ENCODE results near the gene TOMT.
"Not testable (repeated sequence)": the region's sequence is repeated elsewhere in the genome, so short reads cannot be mapped to it uniquely, and the experiment has no call there.

TOMT gene

GRCh38 chr11:72142543-72142942 is 36.8 kb downstream of the TOMT start:
- H3K4me1 ChIP-seq (ENCODE audit: control insufficient read depth, insufficient read depth, low read length, poor library complexity, severe bottlenecking); H3K9me3 ChIP-seq (ENCODE audit: control insufficient read depth, low read length); H3K27ac ChIP-seq (ENCODE audit: low read depth, low read length, severe bottlenecking); H3K4me3 ChIP-seq (ENCODE audit: extremely low read depth, insufficient read depth, low read length, poor library complexity, severe bottlenecking); H3K36me3 ChIP-seq (ENCODE audit: control insufficient read depth, insufficient read depth, low read length): not testable (repeated sequence)
- WGBS, 2 experiments (ENCODE audit: insufficient coverage in 2 of 2): no CpG with 5 or more reads among the region's 1 CpG

GRCh38 chr11:72144807-72145565 is 39.3 kb downstream of the TOMT start:
- Histone ChIP-seq H3K4me1 (ENCODE audit: control insufficient read depth, insufficient read depth, low read length, poor library complexity, severe bottlenecking) (no peaks in the 10 kb centered on the region), H3K4me3 (ENCODE audit: extremely low read depth, insufficient read depth, low read length, poor library complexity, severe bottlenecking) (no peak overlapping the region), H3K9me3 (ENCODE audit: control insufficient read depth, low read length) (no peaks in the 10 kb centered on the region), H3K27ac (ENCODE audit: low read depth, low read length, severe bottlenecking) (no peak overlapping the region), H3K36me3 (ENCODE audit: control insufficient read depth, insufficient read depth, low read length) (no peaks in the 10 kb centered on the region)
- 95 to 96% methylated on average over 4 of the region's 4 CpGs for WGBS, 2 experiments (ENCODE audit: insufficient coverage in 2 of 2)

- Histone ChIP-seq H3K27ac (ENCODE audit: low read depth, low read length, severe bottlenecking) (no peak overlapping the region), H3K4me1 (ENCODE audit: control insufficient read depth, insufficient read depth, low read length, poor library complexity, severe bottlenecking) (no peaks in the 10 kb centered on the region), H3K4me3 (ENCODE audit: extremely low read depth, insufficient read depth, low read length, poor library complexity, severe bottlenecking) (no peak overlapping the region), H3K9me3 (ENCODE audit: control insufficient read depth, low read length) (peaks cover 3% of the 10 kb centered on the region), H3K36me3 (ENCODE audit: control insufficient read depth, insufficient read depth, low read length) (no peaks in the 10 kb centered on the region)
- 50 to 80% methylated on average over 1 to 2 of the region's 2 CpGs for WGBS, 2 experiments (ENCODE audit: insufficient coverage in 2 of 2)
Measured at GRCh38 chr11:72146625-72147024, 40.9 kb downstream of the TOMT start.

GRCh38 chr11:72150882-72151281 is 45.2 kb downstream of the TOMT start:
- WGBS, 2 experiments (ENCODE audit: insufficient coverage in 2 of 2): 81 to 85% methylated on average over 3 to 4 of the region's 4 CpGs
- Histone ChIP-seq H3K4me3 (ENCODE audit: extremely low read depth, insufficient read depth, low read length, poor library complexity, severe bottlenecking) (no peak overlapping the region), H3K36me3 (ENCODE audit: control insufficient read depth, insufficient read depth, low read length) (no peaks in the 10 kb centered on the region), H3K27ac (ENCODE audit: low read depth, low read length, severe bottlenecking) (no peak overlapping the region), H3K9me3 (ENCODE audit: control insufficient read depth, low read length) (peaks cover 3% of the 10 kb centered on the region), H3K4me1 (ENCODE audit: control insufficient read depth, insufficient read depth, low read length, poor library complexity, severe bottlenecking) (no peaks in the 10 kb centered on the region)

- not testable (repeated sequence) for H3K4me3 ChIP-seq (ENCODE audit: extremely low read depth, insufficient read depth, low read length, poor library complexity, severe bottlenecking); H3K4me1 ChIP-seq (ENCODE audit: control insufficient read depth, insufficient read depth, low read length, poor library complexity, severe bottlenecking); H3K36me3 ChIP-seq (ENCODE audit: control insufficient read depth, insufficient read depth, low read length); H3K9me3 ChIP-seq (ENCODE audit: control insufficient read depth, low read length); H3K27ac ChIP-seq (ENCODE audit: low read depth, low read length, severe bottlenecking)
- WGBS, 2 experiments (ENCODE audit: insufficient coverage in 2 of 2): 93% methylated on average over 3 of the region's 6 CpGs; no CpG with 5 or more reads in 1 of the 2 experiments
Measured at GRCh38 chr11:72153874-72154273, 48.1 kb downstream of the TOMT start.

- H3K9me3 ChIP-seq (ENCODE audit: control insufficient read depth, low read length): peaks cover 3% of the 10 kb centered on the region
- no peaks in the 10 kb centered on the region for H3K36me3 ChIP-seq (ENCODE audit: control insufficient read depth, insufficient read depth, low read length)
- H3K27ac ChIP-seq (ENCODE audit: low read depth, low read length, severe bottlenecking): no peak overlapping the region
- WGBS, 2 experiments (ENCODE audit: insufficient coverage in 2 of 2): 91% methylated on average over 3 of the region's 3 CpGs; no CpG with 5 or more reads in 1 of the 2 experiments
- no peaks in the 10 kb centered on the region for H3K4me1 ChIP-seq (ENCODE audit: control insufficient read depth, insufficient read depth, low read length, poor library complexity, severe bottlenecking)
- H3K4me3 ChIP-seq (ENCODE audit: extremely low read depth, insufficient read depth, low read length, poor library complexity, severe bottlenecking): no peak overlapping the region
Measured at GRCh38 chr11:72154816-72155215, 49.1 kb downstream of the TOMT start.

GRCh38 chr11:72155751-72156150 is 50.0 kb downstream of the TOMT start:
- Histone ChIP-seq H3K4me3 (ENCODE audit: extremely low read depth, insufficient read depth, low read length, poor library complexity, severe bottlenecking) (no peak overlapping the region), H3K36me3 (ENCODE audit: control insufficient read depth, insufficient read depth, low read length) (no peaks in the 10 kb centered on the region), H3K4me1 (ENCODE audit: control insufficient read depth, insufficient read depth, low read length, poor library complexity, severe bottlenecking) (no peaks in the 10 kb centered on the region), H3K27ac (ENCODE audit: low read depth, low read length, severe bottlenecking) (no peak overlapping the region), H3K9me3 (ENCODE audit: control insufficient read depth, low read length) (peaks cover 2% of the 10 kb centered on the region)
- WGBS, 2 experiments (ENCODE audit: insufficient coverage in 2 of 2): 83 to 100% methylated on average over 1 to 3 of the region's 4 CpGs

GRCh38 chr11:72157131-72157530 is 51.4 kb downstream of the TOMT start:
- WGBS, 2 experiments (ENCODE audit: insufficient coverage in 2 of 2): 100% methylated on average over 1 of the region's 4 CpGs; no CpG with 5 or more reads in 1 of the 2 experiments
- no peak overlapping the region for H3K4me3 ChIP-seq (ENCODE audit: extremely low read depth, insufficient read depth, low read length, poor library complexity, severe bottlenecking)
- no peaks in the 10 kb centered on the region for H3K4me1 ChIP-seq (ENCODE audit: control insufficient read depth, insufficient read depth, low read length, poor library complexity, severe bottlenecking)
- H3K9me3 ChIP-seq (ENCODE audit: control insufficient read depth, low read length): no peaks in the 10 kb centered on the region
- no peak overlapping the region for H3K27ac ChIP-seq (ENCODE audit: low read depth, low read length, severe bottlenecking)
- H3K36me3 ChIP-seq (ENCODE audit: control insufficient read depth, insufficient read depth, low read length): no peaks in the 10 kb centered on the region

All from mesodermal cell (in vitro differentiated cells).